Left ventricle myocardium superior (tissue), 1 donor: ENCODE data around the gene LRRC42. TPM values are rescaled to one million over a fixed set of nuclear protein-coding genes. Genes with fewer than 3 reads are reported as not detected.

Experiments
- ATAC-seq: fragments of 200-7000 bp; cut with Tn5 transposase; one replicate; pipeline ENCODE4 v1.9.1; 2020; ENCODE audit warnings: mild to moderate bottlenecking, moderate library complexity
- DNase-seq: peaks from one replicate; pipeline ENCODE4 v3.0.0-alpha.2; 2020
- intact Hi-C: fragments of 100-400 bp; cut with micrococcal nuclease; formaldehyde crosslinking; loops from one replicate; pipeline ENCODE4 v1.11.0; 2022
- long read RNA-seq: library from polyadenylated mRNA; unstranded; transcript quantifications from one replicate; pipeline ENCODE4 v2.0.0, GENCODE V29; 2021
- total RNA-seq: library from RNA; stranded (reverse); fragmentation: NEBNext Ultra II Directional; extraction: Animal tissue kit (Norgen Biotek cat#: 25700); gene quantifications from one replicate; pipeline ENCODE4 v1.2.1, GENCODE V29; 2021
- donor health status: DM: no; HTN: yes; CAD: no; lungs with severe emphysema.

The LRRC42 gene
- total RNA-seq, result 13.2 TPM
- long read RNA-seq, transcript LRRC42-203 (9 exons, 2,037 nt), result major isoform, 7 of 18 reads
- long read RNA-seq, transcript LRRC42-201 (8 exons, 1,727 nt), result minor isoform, 6 of 18 reads
- long read RNA-seq, partial matches to known transcripts, result 0 of 18 reads
- long read RNA-seq, other reads (novel, unspliced or antisense), result 5 of 18 reads

DNA sequence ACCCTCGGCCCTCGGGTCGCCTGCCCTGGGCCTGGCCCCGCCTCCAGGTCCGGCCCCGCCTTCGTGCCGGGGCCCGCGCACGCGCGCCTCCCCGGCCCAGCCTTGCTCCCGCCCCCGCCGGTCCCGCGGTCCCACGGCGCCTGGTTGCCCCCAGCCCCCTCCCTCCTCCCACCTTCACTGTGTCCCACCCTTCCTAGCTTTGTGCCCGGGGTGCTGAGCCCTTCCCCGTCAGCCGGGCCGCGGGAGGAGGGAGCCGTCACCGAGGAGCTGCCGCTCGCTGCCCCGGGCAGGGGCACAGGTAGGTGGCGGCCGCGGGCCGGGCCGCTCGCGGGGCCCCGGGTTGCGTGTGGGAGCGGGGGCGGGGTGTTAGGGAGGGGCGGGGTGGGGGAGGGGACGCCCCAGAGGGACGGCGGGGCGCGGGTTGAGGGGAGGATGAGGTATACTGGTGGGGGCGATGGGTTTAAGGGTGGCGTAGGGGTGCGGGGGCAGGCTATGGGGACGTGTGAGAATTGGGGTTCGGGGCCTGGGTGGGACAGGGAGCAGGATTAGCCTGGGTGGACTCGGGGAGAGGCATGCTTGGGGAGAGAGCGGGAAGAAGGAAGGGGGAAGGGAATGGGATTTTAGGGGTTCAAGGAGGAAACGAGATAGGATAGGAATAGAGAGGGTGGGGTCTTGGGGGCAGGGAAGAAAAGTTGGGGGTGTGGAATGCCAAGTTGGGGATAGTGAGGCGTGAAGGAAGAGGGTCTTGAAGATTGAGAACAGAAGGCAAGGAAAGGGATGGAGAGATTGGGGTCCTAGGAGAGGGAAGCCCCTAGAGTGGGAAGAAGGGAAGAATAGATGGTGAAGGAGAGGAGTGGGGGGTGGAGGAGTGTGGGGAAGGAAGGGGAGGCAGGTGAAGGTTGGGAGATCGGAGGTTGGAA is at the start of gene LRRC42:
TSS of gene LRRC42 (plus strand) at position 99 of the 920 bp plus-strand sequence. CDS start 5,650 bp downstream, outside the sequence.
- intact Hi-C loops, result no loop called here

GRCh38 chr1:53896635-53897229 is 49.4 kb upstream of the LRRC42 start:
- intact Hi-C loops, result no loop called here
- ATAC-seq (no peak), DNase-seq (no peak)

More for the DNA sequence above, at the start of gene LRRC42:
- DNase-seq (no peak), ATAC-seq (peak; percentile 90)

GRCh38 chr1:53899206-53899628 is 46.9 kb upstream of the LRRC42 start:
- intact Hi-C loops, result no loop called here
- ATAC-seq (peak; percentile 57), DNase-seq (peak; percentile 46)

DNA sequence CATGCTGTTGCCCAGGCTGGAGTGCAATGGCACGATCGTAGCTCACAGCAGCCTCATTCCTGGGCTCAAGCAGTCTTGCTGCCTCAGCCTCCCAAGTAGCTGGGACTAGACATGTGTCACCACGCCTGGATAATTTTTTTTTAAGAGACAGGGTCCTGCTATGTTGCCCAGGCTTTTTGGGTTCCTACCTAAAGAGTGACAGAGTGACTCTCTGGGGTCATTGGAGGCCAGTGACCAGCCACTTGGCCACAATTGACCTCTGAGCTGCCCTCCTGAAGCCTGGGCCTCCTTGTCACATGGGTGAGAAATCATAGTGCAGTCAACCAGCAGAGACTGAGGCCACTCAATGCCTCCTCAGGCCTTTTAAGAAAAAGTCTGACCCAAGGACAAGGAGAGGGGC is 46.4 kb upstream of the LRRC42 start:
- intact Hi-C loops, result no loop called here
- no peak for ATAC-seq
- DNase-seq, result no peak

GRCh38 chr1:53902235-53903138 is 43.7 kb upstream of the LRRC42 start:
- DNase-seq (no peak), ATAC-seq (no peak)

DNA sequence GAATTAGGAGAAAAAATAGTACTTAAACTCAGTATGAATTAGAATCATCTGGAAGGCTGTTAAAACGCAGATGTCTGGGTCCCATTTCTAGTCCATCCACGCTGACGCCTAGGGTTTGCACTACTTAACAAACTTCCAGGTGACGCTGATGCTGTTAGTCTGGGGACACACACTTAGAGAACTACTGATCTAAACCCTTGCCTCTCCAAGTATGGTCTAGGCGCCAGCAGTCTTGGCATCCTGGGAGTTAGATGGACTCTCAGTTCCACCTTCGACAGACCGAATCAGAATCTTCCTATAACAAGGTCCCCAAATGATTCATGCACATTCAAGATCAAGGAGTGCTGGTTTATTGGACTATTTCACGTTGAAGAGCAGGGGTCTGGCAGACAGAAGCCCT is 40.6 kb upstream of the LRRC42 start:
- DNase-seq, result no peak
- intact Hi-C loops, result no loop called here
- no peak for ATAC-seq

More at GRCh38 chr1:53902235-53903138, 43.7 kb upstream of the LRRC42 start:
- intact Hi-C loops, result no loop called here

GRCh38 chr1:53906121-53906520 is 40.0 kb upstream of the LRRC42 start:
- intact Hi-C loops, result no loop called here
- ATAC-seq, result no peak
- no peak for DNase-seq

- DNase-seq (no peak), ATAC-seq (no peak)
- intact Hi-C loops, result no loop called here
Observed at GRCh38 chr1:53909946-53910345, 36.2 kb upstream of the LRRC42 start.

GRCh38 chr1:53911442-53911841 is 34.7 kb upstream of the LRRC42 start:
- DNase-seq (no peak), ATAC-seq (no peak)
- intact Hi-C loops, result no loop called here

DNA sequence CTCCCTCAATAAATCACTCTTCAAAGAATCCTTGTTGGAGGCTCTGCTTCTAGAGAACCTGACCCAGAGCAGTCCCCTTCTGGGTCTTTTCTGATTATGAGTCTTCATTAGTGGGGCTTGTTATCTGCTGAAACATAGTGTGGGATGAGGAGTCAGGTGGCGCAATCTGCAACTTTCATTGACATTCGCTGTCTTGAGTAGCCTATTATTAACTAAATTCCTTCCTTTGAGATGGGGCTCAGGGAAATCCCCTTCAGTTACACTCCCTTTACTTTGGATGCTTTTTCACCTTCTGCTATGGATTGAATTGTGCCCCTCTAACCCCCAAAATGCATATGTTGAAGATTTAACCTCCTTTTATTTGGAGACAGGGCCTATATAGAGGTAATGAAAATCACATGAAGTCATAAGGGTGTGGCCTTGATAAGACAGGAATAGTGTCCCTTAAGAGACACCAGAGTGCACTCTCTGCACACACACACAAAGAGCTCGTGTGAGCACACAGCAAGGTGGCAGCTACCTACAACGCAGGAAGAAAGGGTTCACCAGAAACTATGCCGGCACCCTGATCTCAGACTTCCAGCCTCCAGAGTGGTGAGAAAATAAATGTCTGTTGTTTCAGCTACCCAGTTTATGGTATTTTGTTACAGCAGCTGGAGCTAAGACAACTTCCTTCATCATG is 32.7 kb upstream of the LRRC42 start:
- ATAC-seq, result no peak
- no peak for DNase-seq
- intact Hi-C loops, result no loop called here

DNA sequence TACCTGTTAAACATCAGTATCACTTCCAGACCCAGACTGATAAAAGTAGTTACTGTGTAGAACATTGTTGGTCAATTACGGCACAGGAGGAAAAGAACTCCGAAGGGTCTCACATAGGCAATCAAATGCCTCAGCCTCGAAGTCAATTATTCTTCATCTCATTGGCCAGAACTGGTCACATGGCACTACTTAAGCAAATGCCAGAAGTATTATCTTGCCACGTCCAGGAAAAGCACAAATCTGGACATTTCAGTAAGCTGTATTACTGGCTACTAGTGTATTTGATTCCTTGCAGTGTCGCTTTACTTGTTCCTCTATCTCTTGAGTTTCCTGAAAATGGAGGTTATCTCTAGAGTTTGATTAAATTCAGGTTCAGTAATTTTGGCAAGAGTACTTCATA is 27.8 kb upstream of the LRRC42 start:
- no peak for ATAC-seq
- intact Hi-C loops, result no loop called here
- DNase-seq, result no peak

DNA sequence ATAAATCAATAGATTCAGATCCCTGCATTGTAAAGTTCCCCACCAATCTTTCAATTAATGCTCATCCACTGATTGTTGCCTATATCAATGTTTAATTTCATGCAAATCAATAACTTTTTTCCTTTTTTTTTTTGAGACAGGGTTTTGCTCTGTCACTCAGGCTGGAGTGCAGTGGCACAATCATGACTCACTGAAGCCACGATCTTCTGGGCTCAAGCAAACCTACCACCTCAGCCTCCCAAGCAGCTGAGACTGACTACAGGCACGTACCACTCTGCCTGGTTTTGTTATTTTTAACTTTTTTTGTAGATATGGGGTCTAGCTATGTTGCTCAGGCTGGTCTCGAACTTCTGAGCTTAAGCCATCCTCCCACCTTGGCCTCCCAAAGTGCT is 26.5 kb upstream of the LRRC42 start:
- DNase-seq, result no peak
- intact Hi-C loops, result no loop called here
- ATAC-seq, result no peak

- intact Hi-C loops, result no loop called here
- ATAC-seq (no peak), DNase-seq (no peak)
Observed at GRCh38 chr1:53927376-53927881, 18.7 kb upstream of the LRRC42 start.

DNA sequence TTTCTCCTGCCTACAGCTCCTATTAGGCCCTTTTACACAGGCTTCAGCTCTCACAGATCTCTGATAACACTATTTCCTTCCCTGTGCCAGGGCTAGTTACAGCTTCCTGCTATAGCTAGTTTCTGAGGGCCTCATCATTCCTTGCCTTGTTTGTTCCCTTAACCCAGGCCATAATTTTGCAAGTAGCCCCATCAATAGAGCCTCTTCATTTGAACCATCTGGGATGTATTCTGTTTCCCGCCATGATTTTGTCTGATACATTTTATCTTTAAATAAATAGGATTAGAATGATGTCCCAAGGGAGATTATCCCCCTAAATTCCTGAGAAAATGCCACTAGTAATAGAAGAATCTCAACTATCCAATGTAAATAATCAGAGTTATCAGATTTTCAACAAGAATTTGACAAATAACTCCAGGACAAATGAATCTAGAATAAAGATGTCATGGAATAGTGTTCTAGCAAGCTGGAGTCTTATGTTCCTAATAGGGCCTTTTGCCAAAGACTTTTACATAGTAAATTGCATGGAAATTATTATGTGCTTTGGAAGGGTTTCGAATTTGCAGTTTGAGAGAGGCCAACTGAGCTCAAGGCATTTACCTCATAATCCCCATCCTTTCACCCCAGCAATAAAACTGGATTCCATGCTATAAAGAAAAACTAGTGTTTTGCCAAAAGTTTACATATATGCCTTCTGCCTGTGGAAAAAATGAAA is 16.7 kb upstream of the LRRC42 start:
- DNase-seq, result no peak
- intact Hi-C loops, result no loop called here

GRCh38 chr1:53930932-53931331 is 15.2 kb upstream of the LRRC42 start:
- ATAC-seq (no peak), DNase-seq (no peak)
- intact Hi-C loops, result no loop called here

More for the DNA sequence above, 16.7 kb upstream of the LRRC42 start:
- no peak for ATAC-seq

- ATAC-seq (no peak), DNase-seq (no peak)
- intact Hi-C loops, result no loop called here
Observed at GRCh38 chr1:53931523-53931922, 14.6 kb upstream of the LRRC42 start.

DNA sequence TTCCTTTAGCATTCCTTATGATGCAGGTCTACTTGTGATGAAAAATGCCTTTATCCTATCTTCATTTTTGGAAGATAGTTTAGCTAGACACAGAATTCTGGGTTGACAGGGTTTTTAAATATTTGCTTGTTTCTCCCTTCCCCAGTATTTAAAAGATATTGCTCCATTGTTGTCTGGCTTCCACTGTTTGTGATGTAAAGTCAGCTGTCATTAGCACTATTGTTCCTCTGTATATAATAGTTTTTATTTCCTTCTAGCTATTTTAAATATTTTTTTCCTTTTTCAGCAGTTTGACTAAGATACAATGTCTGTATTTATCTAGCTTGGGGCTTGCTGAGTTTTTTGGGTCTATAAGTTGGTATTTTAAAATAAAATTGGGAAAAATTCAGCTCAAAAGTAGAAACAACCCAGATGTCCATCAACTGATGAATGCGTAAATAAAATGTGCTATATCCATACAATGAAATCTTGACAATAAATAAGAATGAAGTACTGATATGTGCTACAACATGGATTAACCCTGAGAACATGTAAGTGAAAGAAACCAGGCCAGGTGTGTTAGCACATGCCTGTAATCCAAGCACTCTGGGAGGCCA is 11.9 kb upstream of the LRRC42 start:
- no peak for DNase-seq
- no peak for ATAC-seq
- intact Hi-C loops, result no loop called here

GRCh38 chr1:53936430-53936829 is 9.7 kb upstream of the LRRC42 start:
- intact Hi-C loops, result no loop called here
- no peak for DNase-seq
- ATAC-seq, result no peak
